SU-DHL-6 (cell line): ENCODE measurements around the gene PRPS1.

ENCODE experiments used
- EZH2phosphoT487 ChIP-seq: fragments of 200-600 bp; sonication (generic), shearing (Covaris generic); conservative IDR thresholded peaks from 2 replicates; pipeline ENCODE4 v1.6.1; 2018; ENCODE audit warnings: mild to moderate bottlenecking, antibody characterized with exemption, low read length, moderate library complexity, mixed read lengths
- TF ChIP-seq, protein P1 (sequence below): fragments of 200-600 bp; sonication (generic); IDR thresholded peaks from one replicate; pipeline ENCODE4 v1.5.1; 2017; ENCODE audit warnings: antibody characterized with exemption, mild to moderate bottlenecking, low read length, moderate library complexity; ENCODE audit not compliant: insufficient read depth, poor library complexity, severe bottlenecking

DNA sequence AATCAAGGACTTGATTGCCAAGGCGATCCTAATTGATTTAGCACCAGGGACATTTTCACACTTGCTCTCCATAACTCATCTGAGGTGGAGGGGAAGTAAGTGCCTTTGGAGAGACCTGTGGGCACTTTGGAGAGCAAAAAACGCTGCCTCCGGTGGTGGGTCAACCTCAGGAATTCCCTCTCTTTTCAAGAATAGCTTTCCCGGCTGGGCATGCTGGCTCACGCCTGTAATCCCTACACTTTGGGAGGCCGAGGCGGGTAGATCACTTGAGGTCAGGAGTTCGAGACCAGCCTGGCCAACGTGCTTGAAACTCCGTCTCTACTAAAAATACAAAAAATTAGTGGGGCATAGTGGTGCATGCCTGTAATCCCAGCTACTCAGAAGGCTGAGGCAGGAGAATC, 49.2 kb downstream of the PRPS1 start:
- TF ChIP-seq, protein P1, sequence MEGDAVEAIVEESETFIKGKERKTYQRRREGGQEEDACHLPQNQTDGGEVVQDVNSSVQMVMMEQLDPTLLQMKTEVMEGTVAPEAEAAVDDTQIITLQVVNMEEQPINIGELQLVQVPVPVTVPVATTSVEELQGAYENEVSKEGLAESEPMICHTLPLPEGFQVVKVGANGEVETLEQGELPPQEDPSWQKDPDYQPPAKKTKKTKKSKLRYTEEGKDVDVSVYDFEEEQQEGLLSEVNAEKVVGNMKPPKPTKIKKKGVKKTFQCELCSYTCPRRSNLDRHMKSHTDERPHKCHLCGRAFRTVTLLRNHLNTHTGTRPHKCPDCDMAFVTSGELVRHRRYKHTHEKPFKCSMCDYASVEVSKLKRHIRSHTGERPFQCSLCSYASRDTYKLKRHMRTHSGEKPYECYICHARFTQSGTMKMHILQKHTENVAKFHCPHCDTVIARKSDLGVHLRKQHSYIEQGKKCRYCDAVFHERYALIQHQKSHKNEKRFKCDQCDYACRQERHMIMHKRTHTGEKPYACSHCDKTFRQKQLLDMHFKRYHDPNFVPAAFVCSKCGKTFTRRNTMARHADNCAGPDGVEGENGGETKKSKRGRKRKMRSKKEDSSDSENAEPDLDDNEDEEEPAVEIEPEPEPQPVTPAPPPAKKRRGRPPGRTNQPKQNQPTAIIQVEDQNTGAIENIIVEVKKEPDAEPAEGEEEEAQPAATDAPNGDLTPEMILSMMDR, result no peak
- TF ChIP-seq EZH2phosphoT487, result no peak
